PC-9 (cell line): ENCODE results near the gene TTI1. TPM values are rescaled to one million over a fixed set of nuclear protein-coding genes. Genes with fewer than 3 reads are reported as not detected.

ENCODE experiments used
- BruUV-seq: library from RNA; stranded (reverse); fragments of 400-500 nt; replicated peaks from 2 replicates; lab custom pipeline; 2021; lab: Mats Ljungman, UMichigan
- CTCF ChIA-PET: fragments of 300-600 bp; sonication (Branson Sonifier 250); formaldehyde crosslinking; loops from one replicate; lab custom pipeline; 2022; ENCODE audit warnings: antibody characterized with exemption; lab: Charles Lee
- POLR2A ChIA-PET: fragments of 300-600 bp; sonication (Branson Sonifier 250); formaldehyde crosslinking; loops from one replicate; lab custom pipeline; 2022; ENCODE audit warnings: antibody characterized with exemption; ENCODE audit not compliant: unreplicated experiment; lab: Charles Lee
- DNase-seq, 2 experiments: peaks; one replicate each; pipeline versions ENCODE4 v3.0.0 to v3.0.0-alpha.2; 2015 to 2022; ENCODE audit warnings: mixed read lengths in 1 of 2
- H2AFZ ChIP-seq: fragments of 200-600 bp; sonication (generic); 2 replicates; pipeline ENCODE4 v1.8.1; 2017; ENCODE audit warnings: antibody characterized with exemption
- H3F3A ChIP-seq: fragments of 200-600 bp; sonication (generic); 2 replicates; pipeline ENCODE4 v1.8.1; 2017; ENCODE audit warnings: antibody characterized with exemption, mild to moderate bottlenecking, low read depth; ENCODE audit not compliant: insufficient read depth
- H3K27ac ChIP-seq: fragments of 200-600 bp; sonication (generic); 2 replicates; pipeline ENCODE4 v1.6.1; 2016; ENCODE audit warnings: mixed run types
- H3K27me3 ChIP-seq: fragments of 200-600 bp; sonication (generic); 2 replicates; pipeline ENCODE4 v1.6.1; 2016; ENCODE audit warnings: low read depth, mixed run types; ENCODE audit not compliant: insufficient read depth
- H3K36me3 ChIP-seq: fragments of 200-600 bp; sonication (generic); 2 replicates; pipeline ENCODE4 v1.6.1; 2016; ENCODE audit warnings: low read depth, mixed run types
- H3K4me1 ChIP-seq: fragments of 200-600 bp; sonication (generic); replicated peaks from 2 replicates; pipeline ENCODE4 v1.6.1; 2016; ENCODE audit warnings: mixed run types; ENCODE audit not compliant: insufficient read depth
- H3K4me2 ChIP-seq: fragments of 200-600 bp; sonication (generic); 2 replicates; pipeline ENCODE4 v1.6.1; 2017; ENCODE audit warnings: mixed run types
- H3K4me3 ChIP-seq: fragments of 200-600 bp; sonication (generic); 2 replicates; pipeline ENCODE4 v1.6.1; 2016; ENCODE audit warnings: mixed run types
- H3K79me2 ChIP-seq: fragments of 200-600 bp; sonication (generic); 2 replicates; pipeline ENCODE4 v1.6.1; 2017; ENCODE audit warnings: low read depth, mixed run types
- H3K9me2 ChIP-seq: fragments of 200-600 bp; sonication (generic); 2 replicates; pipeline ENCODE4 v1.8.1; 2017; ENCODE audit warnings: mild to moderate bottlenecking; ENCODE audit not compliant: insufficient read depth
- H3K9me3 ChIP-seq: fragments of 200-600 bp; sonication (generic); 2 replicates; pipeline ENCODE4 v1.8.1; 2016; ENCODE audit warnings: low read depth; ENCODE audit not compliant: insufficient read depth
- H4K20me1 ChIP-seq: fragments of 200-600 bp; sonication (generic); 2 replicates; pipeline ENCODE4 v1.8.1; 2017; ENCODE audit not compliant: insufficient read depth
- CTCF ChIP-seq: fragments of 200-600 bp; sonication (generic); conservative IDR thresholded peaks from 2 replicates; pipeline ENCODE4 v1.6.1; 2017; ENCODE audit warnings: mixed run types, antibody characterized with exemption, mild to moderate bottlenecking, moderate library complexity
- EZH2 ChIP-seq: fragments of 200-600 bp; sonication (generic); IDR thresholded peaks from 2 replicates; pipeline ENCODE4 v1.8.0; 2017; ENCODE audit warnings: antibody characterized with exemption, low read depth
- intact Hi-C: fragments of 100-400 bp; cut with micrococcal nuclease; formaldehyde crosslinking; loops from one replicate; pipeline ENCODE4 v1.10.0; 2022; ENCODE audit not compliant: unreplicated experiment
- total RNA-seq: library from RNA; stranded (reverse); gene quantifications from 2 replicates; pipeline ENCODE4 v1.2.3, GENCODE V29; 2021

The TTI1 gene
- total RNA-seq, 1 experiment from 2014 or later = 34.2 TPM

- POLR2A ChIA-PET = no interaction called here
- Histone ChIP-seq H3K27ac (no peak overlapping the region), H3K79me2 (no peaks in the 10 kb centered on the region), H3K9me2 (no peaks in the 10 kb centered on the region), H3K4me2 (no peak overlapping the region), H3K36me3 (no peaks in the 10 kb centered on the region), H3K27me3 (no peaks in the 10 kb centered on the region), H4K20me1 (no peaks in the 10 kb centered on the region), H3K9me3 (no peaks in the 10 kb centered on the region), H2AFZ (no peak overlapping the region), H3K4me3 (no peak overlapping the region), H3K4me1 (no peaks in the 10 kb centered on the region), H3F3A (no peaks in the 10 kb centered on the region)
- TF ChIP-seq EZH2 (no peak), CTCF (no peak)
- CTCF ChIA-PET = no interaction called here
- intact Hi-C loops = no loop called here
- BruUV-seq = no TSS peak
- DNase-seq = no peak
These were observed 60.0 kb downstream of the TTI1 start for GRCh38 chr20:37973059-37973910.

GRCh38 chr20:37972256-37973058 is 60.8 kb downstream of the TTI1 start:
- ChIA-PET CTCF (no interaction called here), POLR2A (no interaction called here)
- Histone ChIP-seq H3K27ac (no peak overlapping the region), H3K9me3 (no peaks in the 10 kb centered on the region), H3K79me2 (no peaks in the 10 kb centered on the region), H3F3A (no peaks in the 10 kb centered on the region), H4K20me1 (no peaks in the 10 kb centered on the region), H3K4me1 (no peaks in the 10 kb centered on the region), H3K4me3 (no peak overlapping the region), H3K36me3 (no peaks in the 10 kb centered on the region), H3K9me2 (no peaks in the 10 kb centered on the region), H3K4me2 (no peak overlapping the region), H2AFZ (no peak overlapping the region), H3K27me3 (peaks cover 3% of the 10 kb centered on the region; the same call in 1 of the 2 replicates)
- no TSS peak for BruUV-seq
- DNase-seq = no peak
- intact Hi-C loops = no loop called here
- TF ChIP-seq EZH2 (no peak), CTCF (no peak)

- Histone ChIP-seq H3K27me3 (peaks cover 11% of the 10 kb centered on the region), H2AFZ (no peak overlapping the region), H3K9me2 (no peaks in the 10 kb centered on the region), H3K4me2 (no peak overlapping the region), H3K36me3 (no peaks in the 10 kb centered on the region), H3K4me1 (no peaks in the 10 kb centered on the region), H3K9me3 (no peaks in the 10 kb centered on the region), H3K79me2 (no peaks in the 10 kb centered on the region), H3K4me3 (no peak overlapping the region), H3F3A (no peaks in the 10 kb centered on the region), H4K20me1 (no peaks in the 10 kb centered on the region), H3K27ac (no peak overlapping the region)
- TF ChIP-seq EZH2 = no peak
- TF ChIP-seq CTCF = no peak
- intact Hi-C loops = no loop called here
- BruUV-seq = no TSS peak
- ChIA-PET CTCF (no interaction called here), POLR2A (no interaction called here)
- DNase-seq = no peak
These were observed 61.6 kb downstream of the TTI1 start for GRCh38 chr20:37971561-37972127.
